Prostate gland (tissue), 2 donors: ENCODE results near the gene IL12A. TPM values are rescaled to one million over a fixed set of nuclear protein-coding genes. Genes with fewer than 3 reads are reported as not detected.

Experiments
- DNase-seq: peaks from one replicate; pipeline ENCODE4 v3.0.0-alpha.2; 2019; ENCODE audit warnings: low spot score
- H3K27ac ChIP-seq, 2 donors: fragments of 200-600 bp; sonication (generic); 2 replicates each; pipeline ENCODE4 v1.5.1; 2017 to 2019
- H3K27me3 ChIP-seq: fragments of 200-600 bp; sonication (generic); replicated peaks from 2 replicates; pipeline ENCODE4 v1.5.1; 2019; ENCODE audit not compliant: insufficient read depth
- H3K36me3 ChIP-seq, 2 donors: fragments of 200-600 bp; sonication (generic); 1 replicate in 1 of 2; 2 replicates in 1 of 2; pipeline versions ENCODE4 v1.5.1 to v1.8.1; 2017 to 2019
- H3K4me1 ChIP-seq: fragments of 200-600 bp; sonication (generic); replicated peaks from 2 replicates; pipeline ENCODE4 v1.5.1; 2019
- H3K4me3 ChIP-seq, 2 donors: fragments of 200-600 bp; sonication (generic); 2 replicates each; pipeline ENCODE4 v1.5.1; 2017 to 2019
- H3K9me3 ChIP-seq: fragments of 200-600 bp; sonication (generic); 2 replicates; pipeline ENCODE4 v1.5.1; 2017
- CTCF ChIP-seq, 4 experiments: fragments of 200-600 bp in 2 of 4; fragments of 450-650 bp in 2 of 4; sonication (generic) in 2 of 4; IDR thresholded peaks; 1 replicate in 3 of 4; 2 replicates in 1 of 4; pipeline ENCODE4 v1.5.1; 2016 to 2019; ENCODE audit warnings: antibody characterized with exemption in 4 of 4, mild to moderate bottlenecking in 2 of 4, moderate library complexity in 2 of 4
- POLR2A ChIP-seq: fragments of 450-650 bp; IDR thresholded peaks from one replicate; pipeline ENCODE4 v1.6.1; 2016; ENCODE audit warnings: antibody characterized with exemption, mild to moderate bottlenecking
- POLR2AphosphoS5 ChIP-seq: sonication (generic); formaldehyde crosslinking; IDR thresholded peaks from one replicate; pipeline ENCODE4 v1.6.1; 2017; ENCODE audit warnings: antibody characterized with exemption
- WGBS: methylation state at CpG from one replicate; pipeline ENCODE4 v1.1.5; 2018; 5-methylcytosine and 5-hydroxymethylcytosine counted together
- intact Hi-C: fragments of 100-400 bp; cut with DNase I; formaldehyde crosslinking; loops from one replicate; pipeline ENCODE4 v1.14.2; 2022
- total RNA-seq, 2 donors: library from RNA; depleted of rRNA; stranded (reverse); fragments of >200 nt; gene quantifications; one replicate each; pipeline ENCODE4 v1.1.0, GENCODE V29; 2016

Gene IL12A
- total RNA-seq, 2 donors from 2014 or later, result 1.3 TPM

GRCh38 chr3:160022068-160022467 is 33.4 kb downstream of the IL12A start:
- intact Hi-C loops, result no loop called here
- WGBS, result 79% methylated on average over 9 of the region's 9 CpGs
- no peak for TF ChIP-seq POLR2A
- no peak for TF ChIP-seq POLR2AphosphoS5
- no peak for TF ChIP-seq CTCF (IDR thresholded peaks at IDR 0.05)
- Histone ChIP-seq H3K27me3 (no peaks in the 10 kb centered on the region), H3K4me1 (no peaks in the 10 kb centered on the region), H3K4me3 (no peak overlapping the region), H3K27ac (no peak overlapping the region), H3K36me3 (no peaks in the 10 kb centered on the region), H3K9me3 (no peaks in the 10 kb centered on the region)
- DNase-seq, result no peak

GRCh38 chr3:160023476-160023875 is 34.8 kb downstream of the IL12A start:
- no peaks in the 10 kb centered on the region for H3K36me3 ChIP-seq
- H3K4me3 ChIP-seq, result no peak overlapping the region
- H3K27ac ChIP-seq, result no peak overlapping the region
- intact Hi-C loops, result no loop called here
- TF ChIP-seq CTCF (IDR thresholded peaks at IDR 0.05) (no peak), POLR2A (no peak), POLR2AphosphoS5 (no peak)
- WGBS, result 97% methylated on average over 1 of the region's 1 CpG
- H3K4me1 ChIP-seq, result no peaks in the 10 kb centered on the region
- no peaks in the 10 kb centered on the region for H3K27me3 ChIP-seq
- no peak for DNase-seq
- H3K9me3 ChIP-seq, result no peaks in the 10 kb centered on the region

- Histone ChIP-seq H3K4me3 (no peak overlapping the region), H3K4me1 (no peaks in the 10 kb centered on the region), H3K27me3 (no peaks in the 10 kb centered on the region), H3K36me3 (no peaks in the 10 kb centered on the region), H3K9me3 (no peaks in the 10 kb centered on the region), H3K27ac (no peak overlapping the region)
- 78% methylated on average over 6 of the region's 6 CpGs for WGBS
- TF ChIP-seq CTCF (IDR thresholded peaks at IDR 0.05), result no peak
- no peak for TF ChIP-seq POLR2AphosphoS5
- TF ChIP-seq POLR2A, result no peak
- no peak for DNase-seq
- intact Hi-C loops, result no loop called here
These were observed 39.0 kb downstream of the IL12A start for GRCh38 chr3:160027541-160028195.

- intact Hi-C loops, result loop anchor here (10.0 kb wide), 1 partner anchor 309 kb away; no protein-coding TSS in a partner anchor
- Histone ChIP-seq H3K27ac (no peak overlapping the region), H3K4me1 (no peaks in the 10 kb centered on the region), H3K36me3 (no peaks in the 10 kb centered on the region), H3K27me3 (no peaks in the 10 kb centered on the region), H3K9me3 (no peaks in the 10 kb centered on the region), H3K4me3 (no peak overlapping the region)
- 89% methylated on average over 1 of the region's 1 CpG for WGBS
- no peak for DNase-seq
- TF ChIP-seq POLR2AphosphoS5, result no peak
- TF ChIP-seq CTCF (IDR thresholded peaks at IDR 0.05), result no peak
- no peak for TF ChIP-seq POLR2A
These were observed 47.1 kb downstream of the IL12A start for GRCh38 chr3:160035757-160036156.
